HepG2 (cell line): ENCODE data around the gene MATR3. TPM values are rescaled to one million over a fixed set of nuclear protein-coding genes. Genes with fewer than 3 reads are reported as not detected.

Experiments
- ATF1 ChIP-seq: IDR thresholded peaks from 2 replicates; pipeline ENCODE4 v1.6.1; 2016; ENCODE audit warnings: mild to moderate bottlenecking, control low read depth
- HIVEP1 ChIP-seq: sonication (generic); formaldehyde crosslinking; IDR thresholded peaks from 2 replicates; pipeline ENCODE4 v1.4.0; 2020; ENCODE audit warnings: mild to moderate bottlenecking, missing genetic modification reagents
- MED8 ChIP-seq: sonication (generic); formaldehyde crosslinking; IDR thresholded peaks from 2 replicates; pipeline ENCODE4 v1.8.1; 2023; ENCODE audit warnings: mild to moderate bottlenecking, missing genetic modification reagents; ENCODE audit not compliant: insufficient replicate concordance
- NR0B2 ChIP-seq: sonication (generic); formaldehyde crosslinking; IDR thresholded peaks from 2 replicates; pipeline ENCODE4 v1.4.0; 2020; ENCODE audit warnings: mild to moderate bottlenecking, missing genetic modification reagents
- NR2F1 ChIP-seq, 2 experiments: fragments of 450-650 bp in 1 of 2; formaldehyde crosslinking in 1 of 2; IDR thresholded peaks; 2 replicates each; pipeline versions ENCODE4 v1.5.0 to v1.6.1; 2016 to 2020; ENCODE audit warnings: mild to moderate bottlenecking in 1 of 2, missing compliant biosample characterization in 1 of 2, missing genetic modification reagents in 1 of 2, moderate library complexity in 1 of 2
- PTBP1 ChIP-seq: fragments of 200-400 bp; formaldehyde crosslinking; IDR thresholded peaks from 2 replicates; pipeline ENCODE4 v1.6.1; 2018; ENCODE audit warnings: low read length, low read depth; ENCODE audit not compliant: poor library complexity, severe bottlenecking
- RARA ChIP-seq: IDR thresholded peaks from 2 replicates; pipeline ENCODE4 v1.6.1; 2016; ENCODE audit warnings: missing genetic modification reagents, missing compliant biosample characterization
- SOX5 ChIP-seq: IDR thresholded peaks from 2 replicates; pipeline ENCODE4 v1.6.1; 2016; ENCODE audit warnings: borderline replicate concordance
- TCF12 ChIP-seq, 2 experiments: fragments of 450-650 bp in 1 of 2; sonication (generic) in 1 of 2; formaldehyde crosslinking in 1 of 2; IDR thresholded peaks; 2 replicates each; pipeline versions ENCODE4 v1.6.1 to v1.8.0; 2017 to 2022; ENCODE audit warnings: antibody characterized with exemption in 1 of 2, mild to moderate bottlenecking in 1 of 2, missing genetic modification reagents in 1 of 2, moderate library complexity in 1 of 2
- USF2 ChIP-seq, 2 experiments: sonication (generic) in 1 of 2; formaldehyde crosslinking in 1 of 2; IDR thresholded peaks; 2 replicates each; pipeline versions ENCODE4 v1.5.1 to v1.6.1; 2011 to 2020; ENCODE audit warnings: borderline replicate concordance in 1 of 2, low read depth in 1 of 2, low read length in 1 of 2, mild to moderate bottlenecking in 1 of 2, missing genetic modification reagents in 1 of 2, moderate library complexity in 1 of 2
- ZFP82 ChIP-seq: sonication (generic); formaldehyde crosslinking; IDR thresholded peaks from 2 replicates; pipeline ENCODE4 v1.5.1; 2020; ENCODE audit warnings: mild to moderate bottlenecking, missing genetic modification reagents, borderline replicate concordance
- ZNF431 ChIP-seq: sonication (generic); formaldehyde crosslinking; IDR thresholded peaks from 2 replicates; pipeline ENCODE4 v1.9.0; 2022; ENCODE audit warnings: missing genetic modification reagents, low read depth, mild to moderate bottlenecking, borderline replicate concordance
- ZNF44 ChIP-seq: sonication (generic); formaldehyde crosslinking; IDR thresholded peaks from 2 replicates; pipeline ENCODE4 v1.5.1; 2020; ENCODE audit warnings: mild to moderate bottlenecking, missing genetic modification reagents
- ZNF574 ChIP-seq: sonication (generic); formaldehyde crosslinking; IDR thresholded peaks from 2 replicates; pipeline ENCODE4 v1.4.0; 2020; ENCODE audit warnings: missing genetic modification reagents
- ZNF782 ChIP-seq: sonication (generic); formaldehyde crosslinking; IDR thresholded peaks from 2 replicates; pipeline ENCODE4 v1.4.0; 2020; ENCODE audit warnings: missing genetic modification reagents, mild to moderate bottlenecking, borderline replicate concordance
- ZSCAN20 ChIP-seq: sonication (generic); formaldehyde crosslinking; IDR thresholded peaks from 2 replicates; pipeline ENCODE4 v1.4.0; 2020; ENCODE audit warnings: missing genetic modification reagents, mild to moderate bottlenecking, borderline replicate concordance
- ZUFSP ChIP-seq: sonication (generic); formaldehyde crosslinking; IDR thresholded peaks from 2 replicates; pipeline ENCODE4 v1.9.0; 2021; ENCODE audit warnings: missing genetic modification reagents, mild to moderate bottlenecking, borderline replicate concordance
- polyA plus RNA-seq, 8 experiments: library from polyadenylated mRNA; depleted of rRNA in 3 of 8; stranded (reverse) in 7 of 8; unstranded in 1 of 8; fragments of >200 nt; fragmentation: Illumina TruSeq in 4 of 8; extraction: Trizol in 4 of 8; gene quantifications; 2 replicates each; pipeline versions ENCODE4 v1.2.1 to v1.2.3, GENCODE V29; 2011 to 2016; ENCODE audit warnings: low read depth in 4 of 8, missing spikeins in 1 of 8, mixed read lengths in 1 of 8; ENCODE audit not compliant: insufficient read depth in 1 of 8
- total RNA-seq, 5 experiments: library from RNA; depleted of rRNA; stranded (reverse); fragments of >200 nt; fragmentation: Illumina TruSeq; extraction: Trizol; gene quantifications; 2 replicates each; pipeline ENCODE4 v1.2.3, GENCODE V29; 2016; ENCODE audit warnings: low read depth in 1 of 5

The MATR3 gene
- total and polyA plus RNA-seq, 2 of the 13 experiments (the other 11 are each of a cell fraction or from before 2014, with no cell fraction given), result 94.2 to 341 TPM

- no peak for TF ChIP-seq ZUFSP
- no peak for TF ChIP-seq ZSCAN20 (CRISPR knock-in tag)
- TF ChIP-seq PTBP1, result no peak
- TF ChIP-seq TCF12 (IDR thresholded peaks at IDR 0.05), result no peak
- peak; percentile 88 for TF ChIP-seq TCF12 (CRISPR knock-in tag; IDR thresholded peaks at IDR 0.05)
- peak; percentile 63; the same call in 1 of the 2 replicates for TF ChIP-seq ZNF782 (CRISPR knock-in tag)
- peak; percentile 70; the same call in 1 of the 2 replicates for TF ChIP-seq ATF1 (CRISPR knock-in tag)
- TF ChIP-seq RARA (CRISPR knock-in tag), result no peak
- TF ChIP-seq NR0B2, result peak; percentile 91
- peak; percentile 77 for TF ChIP-seq ZNF574 (CRISPR knock-in tag)
- TF ChIP-seq ZFP82 (CRISPR knock-in tag), result peak; percentile 36; the same call in 1 of the 2 replicates
- TF ChIP-seq ZNF44 (CRISPR knock-in tag), result peak; percentile 84; the same call in 1 of the 2 replicates
- TF ChIP-seq HIVEP1 (CRISPR knock-in tag), result peak; percentile 65; the same call in 1 of the 2 replicates
- peak; percentile 45; the same call in 1 of the 2 replicates for TF ChIP-seq USF2 (IDR thresholded peaks at IDR 0.05; ENCODE audit: low read depth, low read length)
- peak; percentile 75; the same call in 1 of the 2 replicates for TF ChIP-seq USF2 (CRISPR knock-in tag; IDR thresholded peaks at IDR 0.05; ENCODE audit: borderline replicate concordance)
- TF ChIP-seq MED8, result peak; percentile 82
- TF ChIP-seq ZNF431 (CRISPR knock-in tag), result peak; percentile 81; the same call in 1 of the 2 replicates
- no peak for TF ChIP-seq NR2F1 (CRISPR knock-in tag; IDR thresholded peaks at IDR 0.05)
- peak; percentile 92 for TF ChIP-seq SOX5 (CRISPR knock-in tag)
Observed at GRCh38 chr5:139341689-139342422, 48.3 kb downstream of the MATR3 start, which contains the start of gene PAIP2 (continued).
